GM10248 (cell line): ENCODE data around the gene RASGRP4.
A peak's percentile ranks its signal among the peaks of the same experiment; 100 is the strongest.

Source experiments
- CTCF ChIA-PET: fragments of 300-600 bp; sonication (Branson Sonifier 250); formaldehyde crosslinking; extraction: SDS; loops from one replicate; lab custom pipeline; 2021; ENCODE audit warnings: antibody characterized with exemption; lab: Yijun Ruan, JAX
- POLR2A ChIA-PET: fragments of 350-650 bp; sonication (Branson Sonifier 250); formaldehyde crosslinking; extraction: SDS; loops from one replicate; lab custom pipeline; 2020; ENCODE audit warnings: antibody characterized with exemption; lab: Yijun Ruan, JAX
- DNase-seq: peaks from one replicate; pipeline ENCODE4 v3.0.0; 2012; ENCODE audit errors: extremely low spot score
- CTCF ChIP-seq: IDR thresholded peaks from 2 replicates; pipeline ENCODE4 v1.5.1; 2012; ENCODE audit warnings: mild to moderate bottlenecking, low read depth; ENCODE audit errors: extremely low read depth, missing control alignments, control extremely low read depth

Gene RASGRP4

GRCh38 chr19:38399537-38399936, 26.5 kb downstream of the RASGRP4 start:
- DNase-seq, result no peak
- POLR2A ChIA-PET, result no interaction called here
- CTCF ChIA-PET, result interaction anchor here (1.3 to 1.4 kb wide), 2 partner anchors 10 to 98 kb away, joined by 4 to 5 read pairs; no protein-coding TSS in a partner anchor
- no peak for TF ChIP-seq CTCF

GRCh38 chr19:38399081-38399480, 26.9 kb downstream of the RASGRP4 start:
- DNase-seq, result no peak
- CTCF ChIA-PET, result no interaction called here
- POLR2A ChIA-PET, result no interaction called here
- no peak for TF ChIP-seq CTCF

GRCh38 chr19:38395381-38396114, 30.5 kb downstream of the RASGRP4 start:
- POLR2A ChIA-PET, result no interaction called here
- no peak for DNase-seq
- CTCF ChIA-PET, result interaction anchor here (3.7 kb wide), 1 partner anchor 7 kb away, joined by 32 read pairs; the partner anchor contains the start of gene FAM98C
- no peak for TF ChIP-seq CTCF

- DNase-seq, result peak; percentile 59
- no peak for TF ChIP-seq CTCF
- CTCF ChIA-PET, result interaction anchor here (0.9 to 3.7 kb wide), 2 partner anchors 8 to 536 kb away, joined by 3 to 32 read pairs; partner anchors contain the start of genes FAM98C, MRPS12 and SARS2
- POLR2A ChIA-PET, result interaction anchor here (0.6 to 1.2 kb wide), 2 partner anchors 20 to 60 kb away, joined by 3 to 4 read pairs; partner anchors contain the start of gene PSMD8
Measured at GRCh38 chr19:38394488-38394887, 31.5 kb downstream of the RASGRP4 start.

GRCh38 chr19:38392707-38393308, 33.2 kb downstream of the RASGRP4 start:
- ChIA-PET CTCF (interaction anchor here (0.9 to 3.7 kb wide), 3 partner anchors 9 to 16 kb away, joined by 3 to 32 read pairs (median 3); partner anchors contain the start of gene FAM98C), POLR2A (no interaction called here)

More at GRCh38 chr19:38392707-38393308, 33.2 kb downstream of the RASGRP4 start:
- no peak for DNase-seq
- no peak for TF ChIP-seq CTCF
